Mesenchymal stem cell (in vitro differentiated cells and primary cell): Measurements from ENCODE around the gene SDR39U1.
A peak's percentile ranks its signal among the peaks of the same experiment; 100 is the strongest.

Experiments used
- DNase-seq: peaks from one replicate; pipeline ENCODE4 v3.0.0-alpha.2; 2013
- H2AFZ ChIP-seq: one replicate; pipeline ENCODE4 v1.6.1; 2013; ENCODE audit warnings: low read depth, mild to moderate bottlenecking, control low read depth, inconsistent platforms, low read length, moderate library complexity
- H2AK5ac ChIP-seq: 2 replicates; pipeline ENCODE4 v1.6.1; 2013; ENCODE audit warnings: low read length, moderate library complexity, mild to moderate bottlenecking, inconsistent platforms; ENCODE audit not compliant: severe bottlenecking
- H2BK120ac ChIP-seq: one replicate; pipeline ENCODE4 v1.6.1; 2013; ENCODE audit warnings: low read depth, mild to moderate bottlenecking, inconsistent platforms, low read length, moderate library complexity
- H2BK12ac ChIP-seq, 2 experiments: one replicate each; pipeline ENCODE4 v1.6.1; 2013; ENCODE audit warnings: inconsistent platforms in 2 of 2, low read length in 2 of 2, mild to moderate bottlenecking in 2 of 2, moderate library complexity in 2 of 2, control low read depth in 1 of 2
- H2BK15ac ChIP-seq: one replicate; pipeline ENCODE4 v1.6.1; 2013; ENCODE audit warnings: mild to moderate bottlenecking, low read depth, inconsistent platforms; ENCODE audit not compliant: poor library complexity, severe bottlenecking
- H2BK5ac ChIP-seq: 2 replicates; pipeline ENCODE4 v1.6.1; 2013; ENCODE audit warnings: low read depth, mild to moderate bottlenecking, low read length, control low read depth, inconsistent platforms; ENCODE audit not compliant: poor library complexity, severe bottlenecking
- H3K14ac ChIP-seq, 2 experiments: one replicate each; pipeline ENCODE4 v1.6.1; 2013; ENCODE audit warnings: inconsistent platforms in 2 of 2, low read length in 2 of 2, control low read depth in 1 of 2, mild to moderate bottlenecking in 1 of 2, moderate library complexity in 1 of 2
- H3K18ac ChIP-seq, 2 experiments: one replicate each; pipeline ENCODE4 v1.6.1; 2013; ENCODE audit warnings: inconsistent platforms in 2 of 2, low read length in 2 of 2, control low read depth in 1 of 2, low read depth in 1 of 2, mild to moderate bottlenecking in 1 of 2
- H3K23ac ChIP-seq, 2 experiments: one replicate each; pipeline ENCODE4 v1.6.1; 2013; ENCODE audit warnings: inconsistent platforms in 2 of 2, low read length in 2 of 2, mild to moderate bottlenecking in 2 of 2, moderate library complexity in 2 of 2, control low read depth in 1 of 2
- H3K27ac ChIP-seq: 2 replicates; pipeline ENCODE4 v1.5.1; 2013; ENCODE audit warnings: mild to moderate bottlenecking, moderate library complexity, low read length, control low read depth, inconsistent platforms; ENCODE audit not compliant: poor library complexity, severe bottlenecking
- H3K27me3 ChIP-seq, 2 experiments: 2 replicates each; pipeline versions ENCODE4 v1.6.1 to v1.7.0; 2013; ENCODE audit warnings: low read length in 2 of 2, mild to moderate bottlenecking in 2 of 2, moderate library complexity in 2 of 2, control low read depth in 1 of 2, inconsistent platforms in 1 of 2; ENCODE audit not compliant: control insufficient read depth in 1 of 2, insufficient read depth in 1 of 2
- H3K36me3 ChIP-seq, 2 experiments: 2 replicates each; pipeline versions ENCODE4 v1.6.1 to v1.7.0; 2013; ENCODE audit warnings: low read length in 2 of 2, control low read depth in 1 of 2, inconsistent platforms in 1 of 2, low read depth in 1 of 2, mild to moderate bottlenecking in 1 of 2; ENCODE audit not compliant: insufficient read depth in 2 of 2, control insufficient read depth in 1 of 2
- H3K4ac ChIP-seq, 2 experiments: one replicate each; pipeline ENCODE4 v1.6.1; 2013; ENCODE audit warnings: inconsistent platforms in 2 of 2, low read length in 2 of 2, mild to moderate bottlenecking in 2 of 2, moderate library complexity in 2 of 2, control low read depth in 1 of 2, low read depth in 1 of 2
- H3K4me1 ChIP-seq: 2 replicates; pipeline ENCODE4 v1.6.1; 2013; ENCODE audit warnings: low read depth, low read length, control low read depth; ENCODE audit not compliant: control insufficient read depth, insufficient read depth
- H3K4me2 ChIP-seq: 2 replicates; pipeline ENCODE4 v1.6.1; 2013; ENCODE audit warnings: low read length, mild to moderate bottlenecking, inconsistent platforms; ENCODE audit not compliant: poor library complexity, severe bottlenecking
- H3K4me3 ChIP-seq, 2 experiments: 2 replicates each; pipeline versions ENCODE4 v1.5.1 to v1.7.0; 2013; ENCODE audit warnings: low read length in 2 of 2, mild to moderate bottlenecking in 2 of 2, control low read depth in 1 of 2, low read depth in 1 of 2; ENCODE audit not compliant: insufficient read depth in 1 of 2
- H3K79me1 ChIP-seq: replicated peaks from 2 replicates; pipeline ENCODE4 v1.6.1; 2013; ENCODE audit warnings: mild to moderate bottlenecking, control low read depth, low read length, inconsistent platforms; ENCODE audit not compliant: poor library complexity, severe bottlenecking
- H3K9ac ChIP-seq: 2 replicates; pipeline ENCODE4 v1.7.0; 2013; ENCODE audit warnings: mild to moderate bottlenecking, low read length, moderate library complexity
- H3K9me3 ChIP-seq: 2 replicates; pipeline ENCODE4 v1.7.0; 2013; ENCODE audit warnings: mild to moderate bottlenecking, low read length; ENCODE audit not compliant: control insufficient read depth
- H4K8ac ChIP-seq: one replicate; pipeline ENCODE4 v1.6.1; 2013; ENCODE audit warnings: inconsistent platforms, mild to moderate bottlenecking, low read length, moderate library complexity
- H4K91ac ChIP-seq: one replicate; pipeline ENCODE4 v1.6.1; 2013; ENCODE audit warnings: mild to moderate bottlenecking, low read length, inconsistent platforms
- WGBS: methylation state at CpG from one replicate; pipeline ENCODE4 v1.1.7; 2013; ENCODE audit warnings: mixed read lengths; 5-methylcytosine and 5-hydroxymethylcytosine counted together

Gene SDR39U1

DNA sequence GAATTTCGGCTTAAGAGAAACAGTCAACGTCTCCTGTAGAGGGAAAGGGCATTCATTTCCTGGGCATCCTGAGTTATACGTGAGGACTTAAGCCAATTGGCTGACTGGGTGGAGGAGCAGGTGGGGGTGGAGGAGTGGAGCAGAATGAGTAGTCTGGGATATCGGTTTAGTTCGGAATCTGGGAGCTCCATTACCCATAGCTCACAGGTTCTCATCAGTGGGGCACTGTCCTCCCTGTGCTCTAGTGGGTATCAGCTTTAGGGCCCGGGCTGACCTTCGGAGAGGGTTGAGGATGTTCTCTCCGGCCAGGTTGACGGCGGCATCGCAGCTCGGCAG, 704 bp downstream of the SDR39U1 start:
- Histone ChIP-seq H2BK15ac (no peak overlapping the region), H4K8ac (peak overlapping the region; percentile 88)

DNA sequence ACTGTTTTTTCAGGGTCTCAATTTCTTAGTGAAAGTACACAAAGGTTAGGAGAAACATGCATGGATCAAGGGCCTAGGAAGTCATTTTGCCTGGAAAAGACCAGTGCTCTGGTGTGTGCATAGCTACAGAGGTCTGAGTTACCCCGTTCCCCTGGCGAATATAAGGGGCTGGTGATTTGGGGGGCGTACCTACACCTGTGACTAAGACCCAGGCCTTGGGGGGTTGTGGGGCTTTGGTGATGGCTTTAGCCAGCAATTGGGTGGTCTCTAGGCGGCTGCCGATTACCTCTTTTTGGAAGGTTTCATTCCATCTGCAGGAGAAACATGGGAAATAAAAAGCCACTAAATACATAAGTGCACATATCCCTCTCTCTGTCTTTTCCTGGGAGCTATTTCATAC, 1.1 kb downstream of the SDR39U1 start:
- peaks cover 25% of the 10 kb centered on the region for H3K79me1 ChIP-seq
- H3K4me3 ChIP-seq, result peak overlapping the region in 1 of 2 experiments; percentile 84
- peak overlapping the region; percentile 29 for H4K91ac ChIP-seq
- H3K18ac ChIP-seq, result no peak overlapping the region
- peak overlapping the region; percentile 99 for H3K9ac ChIP-seq
- H3K27ac ChIP-seq, result peak overlapping the region; percentile 100
- no peak overlapping the region for H4K8ac ChIP-seq
- H3K9me3 ChIP-seq, result no peaks in the 10 kb centered on the region
- WGBS, result 30% methylated on average over 3 of the region's 5 CpGs
- H3K14ac ChIP-seq, result no peak overlapping the region
- no peak overlapping the region for H2BK5ac ChIP-seq
- peak overlapping the region; percentile 93 for H3K4me2 ChIP-seq
- no peaks in the 10 kb centered on the region for H3K27me3 ChIP-seq
- H3K36me3 ChIP-seq, result peaks cover 33 to 54% of the 10 kb centered on the region in 2 experiments
- peak overlapping the region; percentile 8 for H2AK5ac ChIP-seq
- peak overlapping the region in 1 of 2 experiments; percentile 30 for H3K4ac ChIP-seq
- no peak overlapping the region for H2BK12ac ChIP-seq
- no peak overlapping the region for H2BK120ac ChIP-seq
- no peak overlapping the region for H2AFZ ChIP-seq
- peaks cover 12% of the 10 kb centered on the region for H3K4me1 ChIP-seq
- H2BK15ac ChIP-seq, result no peak overlapping the region
- no peak for DNase-seq
- no peak overlapping the region for H3K23ac ChIP-seq

More for the DNA sequence above, 704 bp downstream of the SDR39U1 start:
- Histone ChIP-seq H3K36me3 (peaks cover 32 to 50% of the 10 kb centered on the region in 2 experiments), H3K4ac (peak overlapping the region in 1 of 2 experiments; percentile 76), H2BK12ac (no peak overlapping the region), H3K4me2 (peak overlapping the region; percentile 93), H3K9ac (peak overlapping the region; percentile 99), H3K18ac (peak overlapping the region; percentile 73 to 88), H4K91ac (peak overlapping the region; percentile 91), H3K4me3 (peak overlapping the region; percentile 78 to 84), H3K27ac (peak overlapping the region; percentile 100), H3K79me1 (peaks cover 25% of the 10 kb centered on the region), H3K4me1 (peaks cover 12% of the 10 kb centered on the region), H2AFZ (no peak overlapping the region), H3K14ac (no peak overlapping the region), H2AK5ac (no peak overlapping the region), H3K23ac (no peak overlapping the region), H2BK120ac (no peak overlapping the region), H3K9me3 (no peaks in the 10 kb centered on the region), H3K27me3 (no peaks in the 10 kb centered on the region), H2BK5ac (no peak overlapping the region)
- no peak for DNase-seq
- WGBS, result 4% methylated on average over 12 of the region's 12 CpGs

DNA sequence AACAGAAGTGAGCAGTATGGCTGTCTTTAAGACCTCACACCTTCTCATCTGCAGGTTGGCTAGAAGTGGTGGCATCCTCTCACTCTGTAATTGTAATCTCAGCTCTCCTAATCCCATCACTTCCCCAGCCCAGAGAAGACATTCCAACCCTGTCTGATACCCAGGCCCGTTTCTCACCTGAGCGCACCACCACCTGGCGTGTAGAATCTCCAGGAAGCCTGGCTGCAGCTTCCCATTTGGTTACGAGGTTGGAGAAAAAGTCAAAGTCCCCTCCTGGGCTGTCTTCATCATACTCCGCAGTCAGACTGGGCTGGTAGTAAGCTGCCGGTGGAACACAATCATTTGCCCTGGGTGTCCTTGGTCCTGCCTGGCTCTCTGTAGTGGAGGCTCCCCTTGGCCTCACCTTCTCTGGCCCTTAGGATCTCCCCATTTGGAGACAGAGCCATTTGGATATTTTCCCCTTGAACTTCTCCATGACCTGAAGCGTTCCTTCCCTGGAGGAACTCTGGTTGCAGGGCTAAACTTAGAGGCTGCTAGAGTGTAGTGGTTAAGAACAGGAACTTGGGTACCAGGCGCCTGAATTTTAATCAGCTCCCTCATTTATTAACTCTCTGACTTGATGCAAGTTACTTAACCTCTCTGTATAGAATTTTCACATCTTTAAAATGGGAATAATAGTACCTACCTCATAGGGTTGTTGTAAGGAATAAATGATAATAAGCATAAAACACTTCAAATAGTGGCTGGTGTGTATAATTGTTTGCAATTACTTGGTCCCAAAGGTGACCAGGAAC, 1.8 kb downstream of the SDR39U1 start:
- no peak for DNase-seq
- Histone ChIP-seq H2BK120ac (no peak overlapping the region), H2AK5ac (peak overlapping the region; percentile 31), H2BK12ac (peak overlapping the region in 1 of 2 experiments; percentile 43), H3K18ac (no peak overlapping the region), H3K27me3 (no peaks in the 10 kb centered on the region), H4K91ac (no peak overlapping the region), H3K9ac (peak overlapping the region; percentile 99), H3K27ac (no peak overlapping the region), H3K4ac (no peak overlapping the region), H3K4me3 (peak overlapping the region in 1 of 2 experiments; percentile 84), H3K79me1 (peaks cover 25% of the 10 kb centered on the region), H3K4me2 (no peak overlapping the region), H2BK15ac (no peak overlapping the region), H3K4me1 (peaks cover 15% of the 10 kb centered on the region), H4K8ac (no peak overlapping the region), H2AFZ (no peak overlapping the region), H3K9me3 (no peaks in the 10 kb centered on the region), H3K23ac (no peak overlapping the region), H3K14ac (no peak overlapping the region), H3K36me3 (peaks cover 40 to 61% of the 10 kb centered on the region in 2 experiments), H2BK5ac (no peak overlapping the region)
- 98% methylated on average over 6 of the region's 8 CpGs for WGBS

DNA sequence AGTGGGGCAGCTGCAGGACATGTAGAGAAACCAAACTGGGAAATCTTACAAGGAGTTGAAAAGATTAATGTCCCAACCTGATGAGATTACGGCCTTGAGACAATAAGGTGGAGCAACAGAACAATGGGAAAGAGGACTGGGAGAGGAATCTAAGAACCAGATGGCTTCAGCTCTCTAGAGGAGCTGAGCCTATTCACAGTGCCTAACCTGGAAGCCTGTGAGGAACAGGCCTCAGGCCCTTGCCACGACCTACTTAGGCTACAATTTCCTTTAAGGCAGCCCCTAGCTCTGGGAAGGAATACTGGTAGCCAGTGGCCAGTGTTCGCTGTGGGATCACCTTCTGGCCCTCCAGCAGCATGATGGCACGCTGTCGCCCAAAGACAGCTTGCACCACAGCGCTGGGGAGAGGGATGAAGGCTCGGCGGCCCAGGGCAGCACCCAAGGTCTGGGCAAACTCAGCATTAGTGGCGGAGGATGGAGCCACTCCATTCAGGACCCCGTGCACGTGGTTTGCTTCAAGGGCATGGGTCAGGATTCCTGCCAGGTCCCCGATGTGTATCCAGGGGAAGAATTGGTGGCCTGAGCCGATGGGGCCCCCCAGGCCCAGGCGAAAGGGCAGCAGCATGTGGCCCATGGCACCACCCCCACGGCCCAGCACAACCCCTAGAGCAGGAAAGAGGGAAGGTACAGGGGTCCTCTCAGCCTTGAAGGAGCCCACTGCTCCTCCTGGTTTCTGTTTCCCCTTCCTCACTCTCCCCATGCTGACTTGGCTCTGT, 2.6 kb downstream of the SDR39U1 start:
- H3K79me1 ChIP-seq, result peaks cover 28% of the 10 kb centered on the region
- no peak overlapping the region for H3K4me2 ChIP-seq
- 89% methylated on average over 15 of the region's 15 CpGs for WGBS
- H3K4me3 ChIP-seq, result no peak overlapping the region
- no peak for DNase-seq
- H3K4me1 ChIP-seq, result peaks cover 15% of the 10 kb centered on the region
- peak overlapping the region; percentile 25 for H4K91ac ChIP-seq
- H3K18ac ChIP-seq, result no peak overlapping the region
- H2AK5ac ChIP-seq, result no peak overlapping the region
- H2BK5ac ChIP-seq, result no peak overlapping the region
- no peak overlapping the region for H3K4ac ChIP-seq
- H2BK120ac ChIP-seq, result no peak overlapping the region
- peak overlapping the region; percentile 5 for H4K8ac ChIP-seq
- H3K14ac ChIP-seq, result no peak overlapping the region
- peak overlapping the region; percentile 99 for H3K9ac ChIP-seq
- H2AFZ ChIP-seq, result no peak overlapping the region
- peak overlapping the region in 1 of 2 experiments; percentile 6 for H2BK12ac ChIP-seq
- H2BK15ac ChIP-seq, result no peak overlapping the region
- no peaks in the 10 kb centered on the region for H3K9me3 ChIP-seq
- H3K36me3 ChIP-seq, result peaks cover 45 to 69% of the 10 kb centered on the region in 2 experiments
- H3K27ac ChIP-seq, result no peak overlapping the region
- no peaks in the 10 kb centered on the region for H3K27me3 ChIP-seq
- H3K23ac ChIP-seq, result no peak overlapping the region
